Measurements from ENCODE around the gene WNT1.

WNT1 gene

DNA sequence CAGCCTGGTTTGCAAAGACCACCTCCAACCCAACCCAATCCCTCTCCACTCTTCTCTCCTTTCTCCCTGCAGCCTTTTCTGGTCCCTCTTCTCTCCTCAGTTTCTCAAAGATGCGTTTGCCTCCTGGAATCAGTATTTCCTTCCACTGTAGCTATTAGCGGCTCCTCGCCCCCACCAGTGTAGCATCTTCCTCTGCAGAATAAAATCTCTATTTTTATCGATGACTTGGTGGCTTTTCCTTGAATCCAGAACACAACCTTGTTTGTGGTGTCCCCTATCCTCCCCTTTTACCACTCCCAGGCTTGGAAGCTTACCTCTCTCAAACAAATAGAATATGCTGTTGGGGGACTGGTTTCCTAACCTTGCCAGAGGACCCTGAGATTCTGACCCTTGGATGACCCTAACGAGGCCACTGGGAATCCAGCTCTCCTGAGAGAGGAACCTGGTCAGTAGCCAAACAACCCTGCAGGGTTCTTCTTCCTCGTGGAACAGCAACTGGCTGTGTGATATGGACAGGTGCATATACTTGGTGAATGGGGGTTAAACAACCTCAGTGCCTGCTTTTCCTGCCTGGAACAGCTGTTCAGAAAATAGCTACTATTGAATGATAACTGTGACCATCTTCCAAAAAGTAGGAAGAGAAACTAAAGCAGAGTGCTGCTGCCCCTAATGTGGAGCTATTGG lies 4.4 kb downstream of the WNT1 start:
- no peak overlapping the region for H3K27ac ChIP-seq
- TF ChIP-seq, protein P1, sequence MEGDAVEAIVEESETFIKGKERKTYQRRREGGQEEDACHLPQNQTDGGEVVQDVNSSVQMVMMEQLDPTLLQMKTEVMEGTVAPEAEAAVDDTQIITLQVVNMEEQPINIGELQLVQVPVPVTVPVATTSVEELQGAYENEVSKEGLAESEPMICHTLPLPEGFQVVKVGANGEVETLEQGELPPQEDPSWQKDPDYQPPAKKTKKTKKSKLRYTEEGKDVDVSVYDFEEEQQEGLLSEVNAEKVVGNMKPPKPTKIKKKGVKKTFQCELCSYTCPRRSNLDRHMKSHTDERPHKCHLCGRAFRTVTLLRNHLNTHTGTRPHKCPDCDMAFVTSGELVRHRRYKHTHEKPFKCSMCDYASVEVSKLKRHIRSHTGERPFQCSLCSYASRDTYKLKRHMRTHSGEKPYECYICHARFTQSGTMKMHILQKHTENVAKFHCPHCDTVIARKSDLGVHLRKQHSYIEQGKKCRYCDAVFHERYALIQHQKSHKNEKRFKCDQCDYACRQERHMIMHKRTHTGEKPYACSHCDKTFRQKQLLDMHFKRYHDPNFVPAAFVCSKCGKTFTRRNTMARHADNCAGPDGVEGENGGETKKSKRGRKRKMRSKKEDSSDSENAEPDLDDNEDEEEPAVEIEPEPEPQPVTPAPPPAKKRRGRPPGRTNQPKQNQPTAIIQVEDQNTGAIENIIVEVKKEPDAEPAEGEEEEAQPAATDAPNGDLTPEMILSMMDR (conservative IDR thresholded peaks at IDR 0.05) = no peak

- TF ChIP-seq, protein P1 (conservative IDR thresholded peaks at IDR 0.05) = no peak
- no peak overlapping the region for H3K27ac ChIP-seq
Measured at GRCh38 chr12:48985475-48985897, 7.4 kb downstream of the WNT1 start.

DNA sequence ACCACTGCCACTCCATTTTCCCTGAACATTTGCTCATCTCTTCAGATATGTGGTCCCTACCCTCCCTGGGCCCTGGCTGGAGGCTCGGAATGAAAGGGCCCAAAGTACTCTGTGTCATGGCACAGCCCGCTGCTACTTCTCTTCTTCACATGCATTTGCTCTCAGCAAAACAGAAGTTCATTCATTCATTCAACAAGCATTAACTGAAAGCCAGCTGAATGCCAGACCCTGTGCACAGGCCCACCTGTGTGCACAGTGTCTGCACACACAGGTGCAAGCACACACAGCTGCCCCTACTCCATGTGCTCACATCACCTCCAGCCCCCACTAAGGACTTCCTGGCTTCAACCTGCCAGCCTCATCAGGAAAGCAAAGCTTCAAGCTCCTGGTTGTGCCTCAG lies 7.8 kb downstream of the WNT1 start:
- TF ChIP-seq, protein P1 (conservative IDR thresholded peaks at IDR 0.05) = no peak
- H3K27ac ChIP-seq = no peak overlapping the region

GRCh38 chr12:48986720-48987291 lies 8.7 kb downstream of the WNT1 start:
- TF ChIP-seq, protein P1 (conservative IDR thresholded peaks at IDR 0.05) = no peak
- no peak overlapping the region for H3K27ac ChIP-seq

GRCh38 chr12:48988030-48988649 lies 10.0 kb downstream of the WNT1 start:
- H3K27ac ChIP-seq = no peak overlapping the region
- TF ChIP-seq, protein P1 (conservative IDR thresholded peaks at IDR 0.05) = peak; percentile 88

GRCh38 chr12:48990552-48990951 lies 12.4 kb downstream of the WNT1 start:
- TF ChIP-seq, protein P1 (conservative IDR thresholded peaks at IDR 0.05) = no peak
- H3K27ac ChIP-seq = no peak overlapping the region

DNA sequence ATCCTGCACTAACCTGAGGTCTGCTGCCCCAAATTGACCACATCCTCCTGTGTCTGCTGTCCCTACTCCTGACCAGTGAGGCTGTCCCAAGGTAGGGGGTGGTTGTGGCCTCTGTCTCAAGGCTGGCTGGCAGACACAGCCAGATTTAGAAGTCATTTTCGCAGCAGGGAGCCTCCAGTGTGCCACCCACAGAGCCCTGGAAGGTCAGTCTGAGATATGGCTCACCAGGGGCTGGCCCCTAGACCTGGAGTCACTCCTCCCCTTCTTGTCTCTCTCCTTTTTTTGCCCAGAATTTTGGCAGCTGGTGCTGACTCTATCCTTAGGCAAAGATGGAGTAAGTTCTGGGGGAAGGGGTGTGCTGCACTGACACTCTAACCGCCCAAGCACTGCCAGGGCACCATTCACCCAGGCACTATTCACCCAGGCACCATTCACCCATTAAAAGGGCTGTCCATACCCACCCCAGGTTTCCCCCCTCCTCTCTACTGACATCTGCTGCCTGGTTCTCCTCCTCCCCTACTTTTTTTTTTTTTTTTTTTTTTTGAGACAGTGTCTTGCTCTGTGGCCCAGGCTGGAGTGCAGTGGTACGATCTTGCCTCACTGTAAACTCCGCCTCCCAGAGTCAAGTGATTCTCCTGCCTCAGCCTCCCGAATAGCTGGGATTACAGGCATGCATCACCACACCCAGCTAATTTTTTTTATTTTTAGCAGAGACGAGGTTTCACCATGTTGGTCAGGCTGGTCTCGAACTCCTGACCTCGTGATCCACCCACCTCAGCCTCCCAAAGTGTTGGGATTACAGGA lies 13.3 kb downstream of the WNT1 start:
- TF ChIP-seq, protein P1 (conservative IDR thresholded peaks at IDR 0.05) = no peak
- no peak overlapping the region for H3K27ac ChIP-seq
